ENCODE measurements around the gene SLC43A1.

SLC43A1 gene

DNA sequence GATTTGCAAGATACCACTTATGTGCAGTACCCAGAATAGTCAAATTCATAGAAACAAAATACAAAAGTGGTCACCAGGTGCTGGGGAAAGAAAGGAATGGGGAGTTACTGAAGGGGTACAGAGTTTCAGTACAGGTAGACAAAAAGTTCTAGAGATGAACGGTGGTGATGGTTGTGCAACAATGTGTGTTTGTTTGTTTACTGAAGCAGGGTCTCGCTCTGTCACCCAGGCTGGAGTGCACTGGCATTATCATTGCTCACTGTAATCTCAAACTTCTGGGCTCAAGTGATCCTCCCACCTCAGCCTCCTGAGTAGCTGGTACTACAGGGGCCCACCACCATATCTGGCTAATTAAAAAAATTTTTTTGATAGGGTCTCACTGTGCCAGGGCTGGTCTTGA lies 39.9 kb upstream of the SLC43A1 start:
- Histone ChIP-seq H3K4ac (ENCODE audit: low read length) (no peak overlapping the region), H2AFZ (ENCODE audit: low read length) (no peak overlapping the region), H2BK5ac (ENCODE audit: low read length) (no peak overlapping the region), H3K18ac (ENCODE audit: low read length) (no peak overlapping the region), H4K91ac (ENCODE audit: low read depth, low read length, poor library complexity) (no peak overlapping the region), H4K8ac (ENCODE audit: low read depth, low read length) (no peak overlapping the region), H3K14ac (ENCODE audit: low read length) (no peak overlapping the region), H3K27ac (replicated peaks; ENCODE audit: low read length) (no peak overlapping the region), H2BK12ac (ENCODE audit: low read length) (no peak overlapping the region), H3K79me1 (ENCODE audit: low read depth, low read length) (no peaks in the 10 kb centered on the region), H3K23ac (ENCODE audit: low read depth, low read length, poor library complexity) (no peak overlapping the region), H3K4me2 (ENCODE audit: insufficient read depth, low read length, poor library complexity, severe bottlenecking) (no peak overlapping the region), H3K27me3 (ENCODE audit: control insufficient read depth in 3 of 3, insufficient read depth in 3 of 3, low read depth in 1 of 3, low read length in 3 of 3) (no peaks in the 10 kb centered on the region), H3K36me3 (replicated peaks in 1 of 2; ENCODE audit: control insufficient read depth in 2 of 2, insufficient read depth in 2 of 2, low read length in 2 of 2) (peaks cover 59 to 100% of the 10 kb centered on the region in 2 donors), H3K4me1 (ENCODE audit: control insufficient read depth in 2 of 2, insufficient read depth in 1 of 2, low read depth in 1 of 2, low read length in 2 of 2) (no peaks in the 10 kb centered on the region), H2BK15ac (ENCODE audit: low read length) (no peak overlapping the region), H3K9me3 (replicated peaks in 1 of 2; ENCODE audit: control insufficient read depth in 2 of 2, insufficient read depth in 1 of 2, low read depth in 1 of 2, low read length in 2 of 2) (peaks cover 0 to 2% of the 10 kb centered on the region in 2 donors), H3K9ac (ENCODE audit: low read depth, low read length, poor library complexity) (no peak overlapping the region), H2AK5ac (ENCODE audit: low read depth, low read length) (no peak overlapping the region), H2BK120ac (ENCODE audit: low read depth, low read length) (no peak overlapping the region), H3K4me3 (ENCODE audit: low read length in 2 of 2) (no peak overlapping the region)
- no CpG with 5 or more reads among the region's 2 CpGs for WGBS, 2 donors (ENCODE audit: extremely low coverage in 2 of 2, insufficient read length in 2 of 2, insufficient replicate concordance in 1 of 2)
- DNase-seq (ENCODE audit: low spot score): no peak

DNA sequence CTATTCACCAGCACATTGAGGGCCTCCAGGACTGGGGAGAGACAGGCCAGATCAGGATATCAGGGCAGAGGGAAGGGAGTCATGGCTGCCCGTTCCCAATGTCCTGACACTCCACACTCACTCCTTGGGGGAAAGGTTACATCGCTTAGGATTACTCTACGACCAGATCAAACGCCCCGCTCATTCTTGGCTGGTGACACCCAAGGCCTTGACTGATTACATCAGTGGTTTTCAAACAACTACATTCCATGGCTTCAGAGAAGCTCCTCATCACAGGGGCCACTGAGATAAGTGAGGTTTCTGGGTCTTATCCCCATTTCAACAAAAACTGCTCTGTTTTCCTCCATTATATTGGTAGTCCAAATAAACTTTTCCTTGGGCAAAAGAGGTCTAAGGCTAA lies 37.0 kb upstream of the SLC43A1 start:
- H3K36me3 ChIP-seq (replicated peaks in 1 of 2; ENCODE audit: control insufficient read depth in 2 of 2, insufficient read depth in 2 of 2, low read length in 2 of 2): peaks cover 62 to 97% of the 10 kb centered on the region in 2 donors
- H3K23ac ChIP-seq (ENCODE audit: low read depth, low read length, poor library complexity): no peak overlapping the region
- H2BK12ac ChIP-seq (ENCODE audit: low read length): no peak overlapping the region
- H3K27ac ChIP-seq (replicated peaks; ENCODE audit: low read length): no peak overlapping the region
- H3K4ac ChIP-seq (ENCODE audit: low read length): no peak overlapping the region
- H2BK5ac ChIP-seq (ENCODE audit: low read length): no peak overlapping the region
- H3K9ac ChIP-seq (ENCODE audit: low read depth, low read length, poor library complexity): no peak overlapping the region
- no peaks in the 10 kb centered on the region for H3K79me1 ChIP-seq (ENCODE audit: low read depth, low read length)
- H2AK5ac ChIP-seq (ENCODE audit: low read depth, low read length): no peak overlapping the region
- no peak overlapping the region for H2AFZ ChIP-seq (ENCODE audit: low read length)
- DNase-seq (ENCODE audit: low spot score): no peak
- H3K4me1 ChIP-seq (ENCODE audit: control insufficient read depth in 2 of 2, insufficient read depth in 1 of 2, low read depth in 1 of 2, low read length in 2 of 2): peaks cover 0 to under 1% of the 10 kb centered on the region in 2 donors
- H3K18ac ChIP-seq (ENCODE audit: low read length): no peak overlapping the region
- H3K9me3 ChIP-seq (replicated peaks in 1 of 2; ENCODE audit: control insufficient read depth in 2 of 2, insufficient read depth in 1 of 2, low read depth in 1 of 2, low read length in 2 of 2): peaks cover 0 to 4% of the 10 kb centered on the region in 2 donors
- no peak overlapping the region for H3K4me2 ChIP-seq (ENCODE audit: insufficient read depth, low read length, poor library complexity, severe bottlenecking)
- H3K4me3 ChIP-seq (ENCODE audit: low read length in 2 of 2): no peak overlapping the region
- no peak overlapping the region for H4K91ac ChIP-seq (ENCODE audit: low read depth, low read length, poor library complexity)
- no peak overlapping the region for H3K14ac ChIP-seq (ENCODE audit: low read length)
- H4K8ac ChIP-seq (ENCODE audit: low read depth, low read length): no peak overlapping the region
- no CpG with 5 or more reads among the region's 5 CpGs for WGBS, 2 donors (ENCODE audit: extremely low coverage in 2 of 2, insufficient read length in 2 of 2, insufficient replicate concordance in 1 of 2)
- H2BK15ac ChIP-seq (ENCODE audit: low read length): no peak overlapping the region
- no peaks in the 10 kb centered on the region for H3K27me3 ChIP-seq (ENCODE audit: control insufficient read depth in 3 of 3, insufficient read depth in 3 of 3, low read depth in 1 of 3, low read length in 3 of 3)
- no peak overlapping the region for H2BK120ac ChIP-seq (ENCODE audit: low read depth, low read length)

DNA sequence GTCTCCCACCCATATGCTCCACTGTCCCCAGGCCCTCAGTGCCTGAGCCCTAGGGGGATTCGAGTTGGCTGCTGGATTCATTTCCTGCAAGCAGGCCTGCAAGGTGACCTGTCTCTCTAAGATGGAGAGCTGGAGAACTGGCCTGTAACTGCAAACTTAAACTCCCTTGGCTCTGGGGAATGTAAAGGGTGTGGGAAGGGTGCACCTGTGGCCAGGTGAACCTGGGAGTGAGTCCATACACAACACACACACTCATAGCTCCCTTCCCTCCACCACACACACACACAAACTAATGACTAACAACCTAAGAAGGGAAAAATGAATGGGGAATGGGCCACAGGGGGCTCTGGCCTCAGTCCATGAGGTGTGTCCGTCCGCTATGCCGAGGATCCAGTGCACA lies 36.4 kb upstream of the SLC43A1 start:
- no peak overlapping the region for H3K18ac ChIP-seq (ENCODE audit: low read length)
- H2BK12ac ChIP-seq (ENCODE audit: low read length): no peak overlapping the region
- H3K27ac ChIP-seq (replicated peaks; ENCODE audit: low read length): no peak overlapping the region
- H2BK5ac ChIP-seq (ENCODE audit: low read length): no peak overlapping the region
- no peak overlapping the region for H3K23ac ChIP-seq (ENCODE audit: low read depth, low read length, poor library complexity)
- no peak overlapping the region for H4K8ac ChIP-seq (ENCODE audit: low read depth, low read length)
- no CpG with 5 or more reads among the region's 4 CpGs for WGBS, 2 donors (ENCODE audit: extremely low coverage in 2 of 2, insufficient read length in 2 of 2, insufficient replicate concordance in 1 of 2)
- H3K27me3 ChIP-seq (ENCODE audit: control insufficient read depth in 3 of 3, insufficient read depth in 3 of 3, low read depth in 1 of 3, low read length in 3 of 3): no peaks in the 10 kb centered on the region
- H3K9ac ChIP-seq (ENCODE audit: low read depth, low read length, poor library complexity): peak overlapping the region; percentile 2
- H3K4me2 ChIP-seq (ENCODE audit: insufficient read depth, low read length, poor library complexity, severe bottlenecking): no peak overlapping the region
- H2AK5ac ChIP-seq (ENCODE audit: low read depth, low read length): no peak overlapping the region
- no peak overlapping the region for H3K4ac ChIP-seq (ENCODE audit: low read length)
- no peak for DNase-seq (ENCODE audit: low spot score)
- no peak overlapping the region for H4K91ac ChIP-seq (ENCODE audit: low read depth, low read length, poor library complexity)
- no peak overlapping the region for H3K14ac ChIP-seq (ENCODE audit: low read length)
- peaks cover 0 to 4% of the 10 kb centered on the region in 2 donors for H3K9me3 ChIP-seq (replicated peaks in 1 of 2; ENCODE audit: control insufficient read depth in 2 of 2, insufficient read depth in 1 of 2, low read depth in 1 of 2, low read length in 2 of 2)
- H2BK120ac ChIP-seq (ENCODE audit: low read depth, low read length): no peak overlapping the region
- H2BK15ac ChIP-seq (ENCODE audit: low read length): no peak overlapping the region
- peaks cover 60 to 97% of the 10 kb centered on the region in 2 donors for H3K36me3 ChIP-seq (replicated peaks in 1 of 2; ENCODE audit: control insufficient read depth in 2 of 2, insufficient read depth in 2 of 2, low read length in 2 of 2)
- no peak overlapping the region for H2AFZ ChIP-seq (ENCODE audit: low read length)
- no peaks in the 10 kb centered on the region for H3K79me1 ChIP-seq (ENCODE audit: low read depth, low read length)
- H3K4me1 ChIP-seq (ENCODE audit: control insufficient read depth in 2 of 2, insufficient read depth in 1 of 2, low read depth in 1 of 2, low read length in 2 of 2): peaks cover 0 to 6% of the 10 kb centered on the region in 2 donors
- no peak overlapping the region for H3K4me3 ChIP-seq (ENCODE audit: low read length in 2 of 2)

DNA sequence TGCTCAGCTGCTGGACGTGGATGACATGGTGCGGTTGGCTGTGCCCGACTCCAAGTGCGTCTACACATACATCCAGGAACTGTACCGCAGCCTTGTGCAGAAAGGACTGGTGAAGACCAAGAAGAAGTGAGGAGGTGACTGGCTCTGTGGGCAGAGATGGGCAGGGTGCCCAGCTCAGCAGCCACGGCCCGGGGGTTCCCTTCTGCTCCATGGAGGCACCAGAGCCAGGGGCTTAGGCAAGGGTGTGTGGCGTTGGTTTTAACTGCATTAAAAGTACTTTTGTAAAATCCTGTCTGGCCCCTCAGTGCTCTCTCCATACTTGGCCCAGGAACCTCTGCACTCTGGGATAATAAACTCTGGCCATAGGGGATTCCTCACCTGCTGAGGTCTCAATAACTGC lies 34.5 kb upstream of the SLC43A1 start:
- Histone ChIP-seq H2BK12ac (ENCODE audit: low read length) (no peak overlapping the region), H3K27me3 (ENCODE audit: control insufficient read depth in 3 of 3, insufficient read depth in 3 of 3, low read depth in 1 of 3, low read length in 3 of 3) (no peaks in the 10 kb centered on the region), H3K14ac (ENCODE audit: low read length) (no peak overlapping the region), H3K4me2 (ENCODE audit: insufficient read depth, low read length, poor library complexity, severe bottlenecking) (no peak overlapping the region), H2AFZ (ENCODE audit: low read length) (no peak overlapping the region), H3K23ac (ENCODE audit: low read depth, low read length, poor library complexity) (peak overlapping the region; percentile 10), H3K4me3 (ENCODE audit: low read length in 2 of 2) (peak overlapping the region in 1 of 2 donors; percentile 22), H3K4me1 (ENCODE audit: control insufficient read depth in 2 of 2, insufficient read depth in 1 of 2, low read depth in 1 of 2, low read length in 2 of 2) (peaks cover 0 to 6% of the 10 kb centered on the region in 2 donors), H3K4ac (ENCODE audit: low read length) (no peak overlapping the region), H4K91ac (ENCODE audit: low read depth, low read length, poor library complexity) (no peak overlapping the region), H3K79me1 (ENCODE audit: low read depth, low read length) (no peaks in the 10 kb centered on the region), H3K9ac (ENCODE audit: low read depth, low read length, poor library complexity) (peak overlapping the region; percentile 0), H3K27ac (replicated peaks; ENCODE audit: low read length) (no peak overlapping the region), H2BK5ac (ENCODE audit: low read length) (no peak overlapping the region), H3K36me3 (replicated peaks in 1 of 2; ENCODE audit: control insufficient read depth in 2 of 2, insufficient read depth in 2 of 2, low read length in 2 of 2) (peaks cover 56 to 86% of the 10 kb centered on the region in 2 donors), H2BK120ac (ENCODE audit: low read depth, low read length) (no peak overlapping the region), H2AK5ac (ENCODE audit: low read depth, low read length) (no peak overlapping the region), H2BK15ac (ENCODE audit: low read length) (no peak overlapping the region), H4K8ac (ENCODE audit: low read depth, low read length) (no peak overlapping the region), H3K18ac (ENCODE audit: low read length) (no peak overlapping the region), H3K9me3 (replicated peaks in 1 of 2; ENCODE audit: control insufficient read depth in 2 of 2, insufficient read depth in 1 of 2, low read depth in 1 of 2, low read length in 2 of 2) (peaks cover 0 to 6% of the 10 kb centered on the region in 2 donors)
- WGBS, 2 donors (ENCODE audit: extremely low coverage in 2 of 2, insufficient read length in 2 of 2, insufficient replicate concordance in 1 of 2): no CpG with 5 or more reads among the region's 8 CpGs
- no peak for DNase-seq (ENCODE audit: low spot score)
